HFFc6 (cell line): ENCODE results near the gene TREML2. TPM values are rescaled to one million over a fixed set of nuclear protein-coding genes. Genes with fewer than 3 reads are reported as not detected.

Experiments used
- DNase-seq: peaks from one replicate; pipeline ENCODE4 v3.0.0-alpha.2; 2018
- H3K27ac Mint-ChIP-seq: 2 replicates; pipeline ENCODE4 v1.8.0; 2020; ENCODE audit warnings: mild to moderate bottlenecking, mixed read lengths
- H3K27me3 Mint-ChIP-seq: 2 replicates; pipeline ENCODE4 v1.8.0; 2021; ENCODE audit warnings: mild to moderate bottlenecking, moderate library complexity, mixed read lengths; ENCODE audit not compliant: insufficient read depth
- H3K36me3 Mint-ChIP-seq: 2 replicates; pipeline ENCODE4 v1.8.0; 2021; ENCODE audit warnings: low read depth, mixed read lengths
- H3K4me1 Mint-ChIP-seq: 2 replicates; pipeline ENCODE4 v1.8.0; 2020; ENCODE audit warnings: low read depth, mixed read lengths
- H3K4me3 Mint-ChIP-seq: 2 replicates; pipeline ENCODE4 v1.8.0; 2020; ENCODE audit warnings: mild to moderate bottlenecking, moderate library complexity, mixed read lengths
- H3K9me3 Mint-ChIP-seq: 2 replicates; pipeline ENCODE4 v1.8.0; 2020; ENCODE audit warnings: mild to moderate bottlenecking, mixed read lengths
- CTCF ChIP-seq: fragments of 200-600 bp; sonication (generic); IDR thresholded peaks from 2 replicates; pipeline ENCODE4 v1.5.0; 2021; ENCODE audit warnings: antibody characterized with exemption, mild to moderate bottlenecking
- total RNA-seq, 6 experiments: library from RNA; stranded (reverse); fragmentation: NEBNext Ultra II Directional; extraction: Animal tissue kit (Norgen Biotek cat#: 25700); gene quantifications; 2 replicates in 1 of 6; 3 replicates in 5 of 6; pipeline ENCODE4 v1.2.3, GENCODE V29; 2021

TREML2 gene
- total RNA-seq, 6 experiments from 2014 or later = not detected

GRCh38 chr6:41157323-41157722 is 43.6 kb downstream of the TREML2 start:
- H3K4me1 Mint-ChIP-seq = no peaks in the 10 kb centered on the region
- H3K4me3 Mint-ChIP-seq = no peak overlapping the region
- peaks cover 20% of the 10 kb centered on the region for H3K27me3 Mint-ChIP-seq

GRCh38 chr6:41156771-41157170 is 44.2 kb downstream of the TREML2 start:
- Mint-ChIP-seq H3K9me3 (no peaks in the 10 kb centered on the region), H3K36me3 (no peaks in the 10 kb centered on the region), H3K27me3 (peaks cover 20% of the 10 kb centered on the region), H3K27ac (no peak overlapping the region), H3K4me1 (no peaks in the 10 kb centered on the region), H3K4me3 (no peak overlapping the region)
- no peak for DNase-seq
- TF ChIP-seq CTCF = no peak

More at GRCh38 chr6:41157323-41157722, 43.6 kb downstream of the TREML2 start:
- no peak for DNase-seq
- H3K27ac Mint-ChIP-seq = no peak overlapping the region
- no peaks in the 10 kb centered on the region for H3K9me3 Mint-ChIP-seq
- no peaks in the 10 kb centered on the region for H3K36me3 Mint-ChIP-seq
- TF ChIP-seq CTCF = no peak

DNA sequence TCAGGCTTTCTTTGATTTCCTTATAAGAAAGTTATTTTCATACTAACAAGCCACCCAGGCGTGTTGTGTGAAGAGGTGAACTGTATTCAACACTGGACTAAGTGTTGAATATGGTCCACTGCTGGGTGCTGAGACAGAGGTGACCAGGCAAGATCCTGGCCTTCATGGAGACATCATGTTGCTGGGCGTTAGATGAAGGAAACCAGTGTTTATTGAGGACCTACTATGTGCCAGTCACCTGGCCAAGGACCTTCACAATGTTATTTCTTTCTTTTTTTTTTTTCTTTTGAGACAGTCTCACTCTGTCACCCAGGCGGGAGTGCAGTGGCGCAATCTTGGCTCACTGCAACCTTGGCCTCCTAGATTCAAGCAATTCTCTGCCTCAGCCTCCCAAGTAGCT is 44.9 kb downstream of the TREML2 start:
- no peak overlapping the region for H3K4me3 Mint-ChIP-seq
- H3K27ac Mint-ChIP-seq = no peak overlapping the region
- H3K27me3 Mint-ChIP-seq = peaks cover 20% of the 10 kb centered on the region
- TF ChIP-seq CTCF = no peak
- H3K4me1 Mint-ChIP-seq = no peaks in the 10 kb centered on the region
- no peaks in the 10 kb centered on the region for H3K36me3 Mint-ChIP-seq
- no peak for DNase-seq
- no peaks in the 10 kb centered on the region for H3K9me3 Mint-ChIP-seq

DNA sequence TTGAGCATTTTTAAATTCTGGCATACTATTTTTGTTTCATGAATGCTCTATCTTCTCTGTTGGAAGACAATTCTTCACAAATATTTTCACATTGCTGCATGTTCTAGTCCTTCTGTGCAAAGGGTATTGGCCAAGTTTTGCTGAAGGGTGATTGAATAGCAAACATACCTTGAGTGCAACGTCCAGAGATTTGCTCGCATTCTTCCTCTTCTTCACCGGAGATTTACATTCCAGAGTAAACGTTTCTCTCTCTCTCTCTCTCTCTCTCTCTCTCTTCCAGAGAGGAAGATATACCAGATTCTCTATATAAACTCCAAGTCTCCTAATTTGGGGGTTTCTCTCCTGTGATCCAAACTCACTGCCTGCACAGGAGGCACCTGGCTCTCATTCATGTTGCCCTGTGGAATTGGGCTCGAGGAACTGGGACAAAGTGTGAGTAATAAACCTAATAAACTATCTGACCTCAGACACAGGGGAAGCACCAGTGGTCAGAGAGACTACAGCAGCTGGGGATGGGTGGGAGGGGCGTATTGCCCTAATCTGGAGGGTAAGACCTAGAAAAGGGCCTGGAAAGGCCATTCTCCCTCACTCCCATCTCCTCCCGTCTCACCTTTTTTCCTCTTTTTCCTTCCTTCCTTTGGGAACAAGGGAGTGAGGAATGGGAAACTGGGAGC is 45.7 kb downstream of the TREML2 start:
- no peak overlapping the region for H3K4me3 Mint-ChIP-seq
- H3K27me3 Mint-ChIP-seq = peaks cover 20% of the 10 kb centered on the region
- no peaks in the 10 kb centered on the region for H3K9me3 Mint-ChIP-seq
- DNase-seq = no peak
- TF ChIP-seq CTCF = no peak
- no peak overlapping the region for H3K27ac Mint-ChIP-seq
- no peaks in the 10 kb centered on the region for H3K36me3 Mint-ChIP-seq
- H3K4me1 Mint-ChIP-seq = no peaks in the 10 kb centered on the region

DNA sequence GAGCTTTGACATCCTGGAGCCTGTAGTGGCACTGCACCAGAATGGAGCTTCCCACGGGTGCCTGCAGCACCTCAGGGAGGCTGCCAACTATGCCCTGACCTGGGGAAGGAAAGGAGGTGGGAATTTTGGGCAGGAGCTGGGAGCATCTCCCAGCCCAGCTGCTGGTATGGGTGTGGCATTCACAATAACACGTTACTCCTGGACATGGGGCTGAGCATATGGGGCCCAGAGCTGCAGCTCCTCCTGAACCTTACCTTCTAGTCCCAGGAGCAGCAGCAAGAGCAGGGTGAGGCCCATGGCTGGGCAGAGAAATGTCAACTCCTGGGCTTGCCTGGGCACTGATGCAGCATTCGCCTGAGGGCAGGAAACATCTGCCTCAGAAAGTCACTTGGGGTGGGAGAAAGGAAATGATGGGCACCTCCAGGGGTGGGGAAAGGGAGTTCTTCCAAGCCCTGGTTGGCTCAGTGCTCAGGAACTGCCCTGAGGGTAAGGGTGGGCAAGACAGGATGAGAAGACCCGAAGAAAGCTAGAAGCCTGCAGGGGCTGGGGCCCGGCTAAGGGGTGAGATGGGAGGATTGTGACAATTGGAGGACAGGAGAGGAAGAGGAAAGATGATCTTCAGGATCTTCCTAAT is 46.8 kb downstream of the TREML2 start, which contains the start of gene TREML1:
Gene TREML1 (minus strand): TSS at position 356 of the 634 bp plus-strand sequence. CDS start 59 bp downstream, at position 297.
- no peaks in the 10 kb centered on the region for H3K36me3 Mint-ChIP-seq
- no peak within 1 kb of the TSS for H3K27ac Mint-ChIP-seq
- H3K27me3 Mint-ChIP-seq = peaks cover 20% of the 10 kb centered on the region
- no peak for TF ChIP-seq CTCF
- DNase-seq = no peak
- H3K4me3 Mint-ChIP-seq = no peak within 1 kb of the TSS
- no peaks in the 10 kb centered on the region for H3K4me1 Mint-ChIP-seq
- H3K9me3 Mint-ChIP-seq = no peaks in the 10 kb centered on the region
